Measurements from ENCODE around the gene MROH9. TPM values are rescaled to one million over a fixed set of nuclear protein-coding genes. Genes with fewer than 3 reads are reported as not detected.

Gene MROH9
- total and polyA plus RNA-seq, 9 of the 15 experiments (the other 6 are each of a cell fraction or from before 2014, with no cell fraction given): not detected

GRCh38 chr1:171110621-171111326 is 175.4 kb downstream of the MROH9 start:
- Histone ChIP-seq H3K79me2 (ENCODE audit: control insufficient read depth, insufficient read depth, low read length) (no peaks in the 10 kb centered on the region), H4K20me1 (replicated peaks; ENCODE audit: control insufficient read depth, insufficient read depth, low read length) (no peaks in the 10 kb centered on the region), H3K9me3 (replicated peaks; ENCODE audit: control insufficient read depth, insufficient read depth, low read depth, low read length) (no peaks in the 10 kb centered on the region), H2AFZ (ENCODE audit: low read depth, low read length) (no peak overlapping the region), H3K27ac (ENCODE audit: extremely low read depth, low read depth, low read length) (no peak overlapping the region), H3K36me3 (ENCODE audit: control insufficient read depth, insufficient read depth, low read length) (no peaks in the 10 kb centered on the region), H3K4me1 (replicated peaks in 1 of 2; ENCODE audit: control insufficient read depth in 2 of 2, insufficient read depth in 2 of 2, low read length in 2 of 2) (no peaks in the 10 kb centered on the region), H3K4me2 (ENCODE audit: insufficient read depth, low read length) (no peak overlapping the region), H3K9ac (ENCODE audit: insufficient read depth in 1 of 2, low read depth in 2 of 2, low read length in 2 of 2) (no peak overlapping the region), H3K9me1 (ENCODE audit: control insufficient read depth, insufficient read depth, low read length) (no peaks in the 10 kb centered on the region), H3K4me3 (no peak overlapping the region), H3K27me3 (ENCODE audit: control insufficient read depth in 2 of 2, insufficient read depth in 2 of 2, low read length in 2 of 2) (no peaks in the 10 kb centered on the region)
- ChIA-PET POLR2A (interaction anchor here (0.7 kb wide), 1 partner anchor 320 kb away, joined by 3 read pairs; no protein-coding TSS in a partner anchor), CTCF (ENCODE audit: low intra/inter-chr PET ratio) (no interaction called here)
- ATAC-seq (no peak), FAIRE-seq (no peak), DNase-seq (ENCODE audit: extremely low read depth in 1 of 4, low spot score in 3 of 4) (no peak)
- no TSS peak for BruUV-seq (replicated peaks)
- intact Hi-C loops (cut with micrococcal nuclease): no loop called here
- 0% methylated on average over 7 of the region's 7 CpGs for WGBS (ENCODE audit: insufficient coverage, low coverage, missing lambda C conversion rate)
- TF ChIP-seq CREBBP (IDR thresholded peaks at IDR 0.05; ENCODE audit: low read depth, low read length) (no peak), ARID2 (IDR thresholded peaks at IDR 0.05) (no peak), ZBTB5 (IDR thresholded peaks at IDR 0.05) (no peak), ZBTB2 (IDR thresholded peaks at IDR 0.05) (no peak), E2F1 (CRISPR knock-in tag; IDR thresholded peaks at IDR 0.05) (no peak), ZNF551 (CRISPR knock-in tag; IDR thresholded peaks at IDR 0.05) (no peak), PHB (CRISPR knock-in tag; IDR thresholded peaks at IDR 0.05) (no peak)
- in situ Hi-C loops (cut with MboI): no loop called here

Data from K562 (cell line).